ENCODE measurements around the gene TRAPPC3.
"Not testable (repeated sequence)": the region's sequence is repeated elsewhere in the genome, so short reads cannot be mapped to it uniquely, and the experiment has no call there.

TRAPPC3 gene

DNA sequence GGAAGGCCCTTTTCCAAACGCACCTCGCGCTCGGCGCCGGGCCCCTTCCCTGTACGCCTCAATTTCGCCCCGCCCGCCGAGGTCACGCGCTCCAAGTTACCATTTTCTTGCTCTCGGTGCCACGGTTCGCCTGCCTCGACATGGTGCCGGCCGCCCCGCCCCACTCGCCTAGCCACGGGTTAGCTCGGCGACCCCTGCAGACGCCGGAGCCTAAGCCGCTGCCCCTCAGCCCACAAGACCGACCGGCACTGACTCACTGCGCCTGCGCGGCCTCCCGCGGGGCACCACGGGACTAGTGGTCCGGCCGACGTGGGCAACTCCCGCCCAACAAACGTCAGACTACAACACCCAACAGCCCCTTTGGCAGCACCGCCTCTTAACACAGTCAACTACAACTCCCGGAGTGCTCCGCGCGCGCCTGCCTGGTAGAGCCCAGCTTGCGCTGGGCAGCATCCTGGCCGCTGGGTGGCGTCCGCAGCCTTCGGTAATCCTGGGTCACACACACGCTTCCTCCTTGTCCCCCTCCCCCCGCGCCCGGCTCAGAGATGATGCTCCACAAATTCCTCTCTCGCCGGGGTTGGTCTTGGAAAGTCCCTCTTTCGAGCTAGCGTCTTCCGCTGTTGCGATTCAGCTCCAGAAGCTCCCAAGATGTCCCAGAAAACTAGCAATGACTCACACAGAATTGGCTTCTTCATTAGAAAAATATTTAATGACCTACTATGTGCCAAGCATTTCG is at the start of gene TRAPPC3:
TRAPPC3 (minus strand) TSS at position 250 of the 736 bp plus-strand sequence; CDS start at position 142, 108 bp downstream.
- peak; percentile 98 for DNase-seq (ENCODE audit: low spot score)

DNA sequence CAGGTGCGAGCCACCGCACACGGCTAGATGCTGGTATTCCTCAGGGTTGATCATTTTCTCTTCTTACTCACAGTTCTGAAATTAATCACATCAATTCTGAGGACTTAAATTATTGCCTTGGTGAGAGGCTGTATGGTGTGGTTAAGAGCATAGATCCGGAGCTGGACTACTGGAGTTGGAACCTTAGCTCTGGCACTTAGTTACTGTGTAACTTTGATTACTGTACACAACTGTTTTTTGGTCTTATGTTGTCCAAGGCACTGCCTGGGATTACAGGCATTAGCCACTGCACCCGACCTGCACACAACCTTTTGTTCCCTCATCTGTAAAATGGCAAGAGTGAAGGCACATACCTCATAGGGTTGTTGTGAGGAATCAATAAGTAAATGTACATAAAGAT is 49.4 kb upstream of the TRAPPC3 start:
- no peak for DNase-seq (ENCODE audit: low spot score)

DNA sequence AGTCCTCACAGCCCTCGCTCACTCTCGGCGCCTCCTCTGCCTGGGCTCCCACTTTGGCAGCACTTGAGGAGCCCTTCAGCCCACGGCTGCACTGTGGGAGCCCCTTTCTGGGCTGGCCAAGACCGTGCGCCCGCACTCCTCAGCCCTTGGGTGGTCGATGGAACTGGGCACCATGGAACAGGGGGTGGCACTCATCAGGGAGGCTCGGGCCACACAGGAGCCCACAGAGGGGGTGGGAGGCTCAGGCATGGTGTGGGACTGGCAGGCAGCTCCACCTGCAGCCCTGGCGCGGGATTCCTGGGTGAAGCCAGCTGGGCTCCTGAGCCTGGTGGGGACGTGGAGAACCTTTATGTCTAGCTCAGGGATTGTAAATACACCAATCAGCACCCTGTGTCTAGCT is 47.5 kb upstream of the TRAPPC3 start:
- DNase-seq (ENCODE audit: low spot score), result not testable (repeated sequence)

DNA sequence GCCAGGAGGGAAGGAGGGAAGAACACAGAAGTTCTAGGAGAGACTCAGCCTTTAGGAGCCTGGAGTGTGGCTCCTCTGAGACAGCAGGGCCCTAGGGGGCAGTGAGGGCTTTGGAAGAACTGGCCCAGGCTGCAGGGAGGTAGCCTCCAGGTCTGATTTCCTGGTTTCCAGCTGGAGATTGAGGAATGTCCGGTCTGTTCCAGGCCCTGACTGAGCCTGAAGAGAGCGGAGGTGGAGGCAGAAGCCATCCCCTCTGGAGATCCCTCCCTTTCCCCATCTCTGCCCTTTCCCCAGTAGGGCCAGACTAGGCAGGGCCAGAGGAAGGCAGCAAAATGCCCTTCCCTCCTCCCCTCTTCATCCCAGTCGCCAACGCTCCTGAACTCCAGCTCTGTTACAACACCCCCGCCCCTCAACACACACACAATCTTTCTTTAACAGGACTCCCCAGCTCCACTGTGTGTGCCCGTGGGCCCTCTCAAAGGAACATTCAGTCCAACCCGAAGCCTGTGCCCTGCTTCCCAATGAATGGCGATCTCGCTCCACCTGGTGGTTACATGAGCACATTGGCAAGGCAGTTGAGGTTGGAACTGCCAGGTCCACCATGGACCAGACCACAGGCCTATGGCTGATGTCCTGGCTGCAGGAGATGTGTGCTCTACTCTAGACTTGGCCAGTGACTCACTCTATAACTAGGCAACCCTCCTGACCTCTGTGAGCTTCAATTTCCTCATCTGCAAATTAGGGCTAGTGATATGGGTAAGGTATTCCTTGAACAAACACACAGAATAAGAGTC is 38.7 kb upstream of the TRAPPC3 start:
- DNase-seq (ENCODE audit: low spot score), result peak; percentile 91

DNA sequence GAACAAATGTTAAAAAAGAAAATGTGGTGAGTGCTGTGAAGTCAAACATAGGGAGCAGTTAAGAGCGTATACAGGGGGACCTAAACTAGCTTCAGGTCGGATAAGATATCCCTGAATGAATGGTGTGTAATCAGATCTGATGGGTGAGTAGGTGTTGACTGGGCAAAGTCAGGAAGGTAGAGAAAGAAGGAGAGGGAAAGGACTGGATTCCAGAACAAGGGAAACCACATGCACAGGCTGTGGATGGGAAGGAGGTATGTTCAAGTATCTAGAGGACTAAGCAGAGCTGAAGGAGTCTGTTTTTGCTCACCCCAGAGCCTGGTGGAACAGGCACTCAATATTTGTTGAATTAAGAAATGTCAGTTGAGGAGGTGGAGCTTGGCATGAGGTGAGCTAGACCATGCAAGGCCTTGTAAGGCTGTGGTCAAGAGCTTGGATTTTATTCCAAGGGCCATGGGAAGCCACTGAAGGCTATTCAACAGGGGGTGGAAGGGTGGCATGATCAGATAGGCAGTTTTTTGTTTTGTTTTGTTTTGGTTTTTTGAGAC is 34.1 kb upstream of the TRAPPC3 start:
- DNase-seq (ENCODE audit: low spot score), result peak; percentile 34

DNA sequence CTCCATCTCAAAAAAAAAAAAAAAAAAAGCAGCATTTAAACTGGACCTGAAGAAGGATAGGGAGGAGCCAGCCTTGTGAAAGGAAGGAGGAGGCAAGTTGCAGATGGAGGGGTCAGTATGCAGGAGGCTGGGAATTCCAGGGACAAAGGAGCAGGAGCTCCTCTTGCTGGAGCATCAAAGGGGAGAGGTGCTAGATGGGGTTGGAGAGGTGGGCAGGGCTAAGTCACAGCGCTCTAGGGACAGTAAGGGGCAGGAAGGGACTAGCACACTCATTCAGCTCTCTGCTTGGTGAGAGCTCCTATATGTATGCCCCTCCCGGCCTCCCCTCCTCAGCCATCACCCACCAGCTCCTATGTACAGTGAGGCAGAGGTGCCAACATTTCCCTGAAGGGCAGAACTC is 33.4 kb upstream of the TRAPPC3 start:
- DNase-seq (ENCODE audit: low spot score), result no peak

DNA sequence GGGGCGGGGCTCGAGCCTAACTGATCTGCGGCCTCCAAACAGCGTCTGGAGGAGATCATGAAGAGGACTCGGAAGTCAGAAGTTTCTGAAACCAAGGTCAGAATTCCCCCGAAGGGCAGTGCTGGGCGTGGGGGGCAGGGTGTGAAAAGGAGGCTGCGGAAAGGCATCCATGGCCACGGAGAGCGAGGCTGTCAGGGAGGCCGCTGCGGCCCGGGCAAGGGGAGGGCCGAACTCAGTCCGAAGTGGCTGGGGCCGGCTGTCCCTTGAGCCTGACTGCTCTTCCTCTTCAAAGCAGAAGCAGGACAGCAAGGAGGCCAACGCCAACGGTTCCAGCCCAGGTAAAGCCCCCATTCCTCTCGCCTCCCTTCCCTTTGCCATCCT is 29.9 kb upstream of the TRAPPC3 start:
- no peak for DNase-seq (ENCODE audit: low spot score)

DNA sequence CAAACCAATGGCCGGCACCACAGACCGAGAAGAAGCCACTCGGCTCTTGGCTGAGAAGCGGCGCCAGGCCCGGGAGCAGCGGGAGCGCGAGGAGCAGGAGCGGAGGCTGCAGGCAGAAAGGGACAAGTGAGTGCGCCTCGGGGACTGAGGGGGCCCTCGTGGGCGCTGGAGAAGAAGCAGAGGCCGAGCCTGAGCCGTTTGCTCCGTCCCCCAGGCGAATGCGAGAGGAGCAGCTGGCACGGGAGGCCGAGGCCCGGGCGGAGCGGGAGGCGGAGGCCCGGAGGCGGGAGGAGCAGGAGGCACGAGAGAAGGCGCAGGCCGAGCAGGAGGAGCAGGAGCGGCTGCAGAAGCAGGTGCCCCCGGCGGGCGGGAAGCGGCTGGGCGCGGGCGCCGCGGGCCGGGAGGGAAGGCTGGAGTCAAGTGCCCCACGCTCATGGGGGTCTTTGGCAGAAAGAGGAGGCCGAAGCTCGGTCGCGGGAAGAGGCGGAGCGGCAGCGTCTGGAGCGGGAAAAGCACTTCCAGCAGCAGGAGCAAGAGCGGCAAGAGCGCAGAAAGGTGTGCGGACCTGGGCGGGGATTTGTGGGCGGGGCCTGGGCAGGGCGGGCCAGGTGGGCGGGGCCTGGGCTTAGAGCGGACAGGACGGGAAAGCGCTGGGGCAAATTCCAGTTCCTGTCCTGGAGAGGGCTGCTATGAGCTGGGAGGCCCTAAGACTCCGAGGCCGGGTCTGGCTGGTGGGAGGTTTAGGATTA is 29.4 kb upstream of the TRAPPC3 start:
- no peak for DNase-seq (ENCODE audit: low spot score)

DNA sequence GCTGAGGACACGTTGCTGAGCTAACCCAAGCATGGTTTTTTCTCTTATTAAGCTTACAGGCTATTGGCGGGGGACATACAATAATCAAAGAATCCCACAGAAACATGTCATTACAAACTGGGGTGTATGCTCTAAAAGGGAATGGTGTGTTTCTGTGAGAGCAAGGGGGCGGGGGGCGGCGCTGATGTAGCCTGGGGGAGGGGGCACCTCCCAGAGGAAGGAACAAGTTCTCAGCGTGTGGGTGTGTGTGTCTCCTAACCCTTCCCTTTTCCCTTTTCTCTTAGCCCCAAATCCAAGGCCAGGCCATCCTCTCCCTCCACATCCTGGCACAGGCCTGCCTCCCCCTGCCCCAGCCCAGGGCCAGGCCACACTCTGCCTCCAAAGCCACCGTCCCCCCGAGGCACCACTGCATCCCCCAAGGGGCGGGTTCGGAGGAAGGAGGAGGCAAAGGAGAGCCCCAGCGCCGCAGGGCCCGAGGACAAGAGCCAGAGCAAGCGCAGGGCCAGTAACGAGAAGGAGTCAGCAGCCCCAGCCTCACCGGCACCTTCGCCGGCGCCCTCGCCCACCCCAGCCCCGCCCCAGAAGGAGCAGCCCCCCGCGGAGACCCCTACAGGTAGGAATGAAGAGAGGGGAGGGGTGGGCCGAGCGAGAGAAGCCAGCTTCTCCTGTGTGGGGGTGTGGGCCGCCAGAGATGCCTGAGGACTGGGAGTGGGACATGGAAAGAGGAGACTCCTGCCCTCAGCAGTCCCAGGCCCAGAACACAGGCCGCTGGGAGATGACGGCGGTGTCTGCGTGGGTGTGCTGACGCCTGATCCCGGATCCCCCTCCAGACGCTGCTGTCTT is 28.5 kb upstream of the TRAPPC3 start:
- no peak for DNase-seq (ENCODE audit: low spot score)

DNA sequence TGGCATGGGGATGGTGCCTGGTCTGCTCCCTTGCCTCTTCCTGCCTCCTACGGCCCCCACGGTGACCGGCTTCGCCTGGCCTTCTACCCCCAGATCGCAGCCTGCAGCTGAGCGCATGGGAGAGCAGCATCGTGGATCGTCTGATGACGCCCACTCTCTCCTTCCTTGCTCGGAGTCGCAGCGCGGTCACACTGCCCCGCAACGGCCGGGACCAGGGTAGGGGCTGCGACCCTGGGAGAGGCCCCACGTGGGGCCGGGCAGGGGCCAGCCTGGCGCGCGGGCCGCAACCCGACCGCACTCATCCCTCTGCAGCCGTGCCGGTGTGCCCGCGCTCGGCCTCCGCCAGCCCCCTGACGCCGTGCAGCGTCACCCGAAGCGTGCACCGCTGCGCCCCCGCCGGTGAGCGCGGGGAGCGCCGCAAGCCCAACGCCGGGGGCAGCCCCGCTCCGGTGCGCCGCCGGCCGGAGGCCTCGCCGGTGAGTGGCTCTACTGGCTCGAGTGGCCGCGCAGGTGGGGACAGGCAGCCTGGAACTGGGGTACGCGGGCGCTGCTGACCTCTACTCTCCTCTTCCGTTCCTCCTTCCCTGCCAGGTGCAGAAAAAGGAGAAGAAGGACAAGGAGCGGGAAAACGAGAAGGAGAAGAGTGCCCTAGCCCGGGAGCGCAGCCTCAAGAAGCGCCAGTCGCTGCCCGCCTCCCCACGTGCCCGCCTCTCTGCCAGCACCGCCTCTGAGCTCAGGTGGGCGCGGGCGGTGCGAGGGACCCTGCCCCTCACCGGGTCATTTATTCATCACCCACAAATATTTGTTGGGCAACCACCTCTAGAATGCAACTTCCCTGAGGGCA is 27.0 kb upstream of the TRAPPC3 start:
- no peak for DNase-seq (ENCODE audit: low spot score)

DNA sequence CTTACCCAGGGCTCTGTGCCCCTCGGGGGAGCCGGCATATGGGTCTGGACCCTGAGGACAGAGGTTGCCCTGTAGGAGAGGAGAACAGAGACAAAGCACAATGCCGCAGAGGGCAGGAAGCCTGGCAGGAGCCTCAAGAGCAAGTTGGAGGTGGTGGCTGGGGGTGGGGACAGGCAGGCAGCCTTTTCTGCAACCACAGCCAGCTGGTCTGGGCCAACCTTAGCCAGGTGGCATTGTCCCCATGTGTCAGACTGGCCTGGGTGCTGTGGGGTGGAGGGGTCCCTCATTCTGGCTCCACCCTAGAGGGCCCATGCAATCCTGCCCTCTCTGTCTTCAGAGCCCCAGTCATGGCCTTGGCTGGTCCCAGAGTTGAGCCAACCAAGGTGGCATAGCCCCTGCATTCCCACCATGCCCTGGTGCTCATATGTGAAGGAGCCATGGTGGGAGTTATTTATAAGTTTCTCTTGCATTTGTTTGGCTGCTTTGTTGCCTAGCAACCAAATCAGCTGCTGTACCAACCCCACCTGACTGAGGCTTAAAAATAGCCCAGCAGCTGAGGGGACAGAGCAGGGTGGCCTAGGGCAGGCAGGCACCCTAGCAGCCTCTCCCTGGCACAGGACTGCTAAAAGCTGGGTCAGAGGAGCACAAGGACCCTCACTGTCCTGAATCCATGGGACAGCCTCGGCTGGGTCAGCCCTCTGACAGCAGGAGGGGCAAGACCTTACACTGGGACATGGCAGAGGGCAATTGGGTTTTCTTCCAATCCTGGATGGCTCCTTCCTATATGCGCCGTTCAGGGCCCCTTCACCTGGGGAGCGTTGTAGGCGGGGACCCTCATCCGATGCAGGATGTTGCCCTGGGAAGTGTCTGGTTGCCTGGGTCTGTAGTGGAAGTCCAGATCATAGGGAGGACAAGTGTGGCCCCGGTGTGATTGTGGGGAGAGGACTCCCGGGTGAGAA is 26.1 kb upstream of the TRAPPC3 start:
- peak; percentile 36 for DNase-seq (ENCODE audit: low spot score)

DNA sequence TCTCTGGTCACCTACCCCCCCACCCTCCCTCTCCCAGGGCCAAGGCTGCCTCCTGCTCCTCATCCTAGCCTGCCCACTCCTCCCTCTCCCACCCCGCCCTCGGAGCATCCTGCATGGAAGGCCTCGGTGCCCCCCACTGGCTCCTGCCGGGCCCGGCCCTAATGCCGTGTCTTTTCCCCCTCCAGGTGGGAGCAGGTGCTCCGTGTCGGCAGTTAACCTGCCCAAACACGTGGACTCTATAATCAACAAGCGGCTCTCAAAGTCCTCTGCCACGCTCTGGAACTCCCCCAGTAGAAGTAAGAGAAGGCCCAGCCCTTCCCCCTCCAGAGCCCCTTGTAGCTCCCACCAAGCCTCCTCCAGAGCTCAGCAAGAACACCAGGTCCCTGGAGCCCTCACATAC is 25.4 kb upstream of the TRAPPC3 start:
- no peak for DNase-seq (ENCODE audit: low spot score)

DNA sequence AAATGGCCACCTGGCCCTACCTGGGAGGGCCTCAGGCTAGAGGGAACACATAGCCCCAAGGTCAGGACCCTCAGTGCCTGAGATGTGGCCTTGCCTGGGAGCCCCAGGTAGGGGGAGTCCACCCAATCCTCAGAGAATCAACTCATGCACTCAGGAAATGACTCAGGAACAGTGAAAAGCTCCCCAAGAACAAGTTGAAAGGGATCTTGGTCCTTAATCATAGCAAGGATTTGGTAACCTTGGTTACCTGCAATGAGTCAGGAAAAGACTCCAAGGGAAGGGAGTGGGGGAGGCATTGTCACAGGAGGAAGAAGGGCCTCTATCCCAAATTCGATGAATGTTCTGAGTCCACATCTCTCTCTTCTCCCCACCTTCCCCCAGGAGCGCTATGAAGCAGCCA is 23.7 kb upstream of the TRAPPC3 start:
- DNase-seq (ENCODE audit: low spot score), result peak; percentile 31

DNA sequence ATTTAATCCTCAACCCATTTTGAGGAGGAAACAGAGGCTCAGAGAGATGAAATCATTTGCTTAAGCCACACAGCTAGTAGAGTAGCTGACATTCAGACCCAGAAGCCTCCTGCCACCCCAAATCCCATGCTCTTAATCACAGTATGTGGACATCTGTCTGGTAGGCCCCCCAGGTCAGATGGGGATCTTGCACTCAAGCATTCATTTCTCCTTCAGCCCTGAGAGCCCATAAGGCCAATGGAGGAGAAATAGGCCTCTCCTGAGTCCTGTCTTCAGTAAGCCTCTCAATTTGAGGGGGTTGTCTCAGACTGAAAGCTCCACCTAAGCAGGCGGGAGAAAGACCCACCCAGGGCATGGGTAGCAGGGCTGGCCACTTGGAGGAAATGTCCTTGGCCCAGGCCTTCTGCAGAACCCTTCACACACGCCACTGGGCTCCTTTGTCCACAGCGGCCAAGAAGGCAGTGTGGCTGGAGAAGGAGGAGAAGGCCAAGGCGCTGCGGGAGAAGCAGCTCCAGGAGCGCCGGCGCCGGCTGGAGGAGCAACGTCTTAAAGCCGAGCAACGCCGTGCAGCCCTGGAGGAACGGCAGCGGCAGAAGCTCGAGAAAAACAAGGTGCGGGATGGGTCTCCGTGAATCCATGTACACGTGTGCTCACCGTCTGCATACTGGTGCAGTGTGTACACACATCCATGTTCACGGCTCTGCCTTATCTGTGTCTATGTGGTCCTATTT is 22.9 kb upstream of the TRAPPC3 start:
- no peak for DNase-seq (ENCODE audit: low spot score)

DNA sequence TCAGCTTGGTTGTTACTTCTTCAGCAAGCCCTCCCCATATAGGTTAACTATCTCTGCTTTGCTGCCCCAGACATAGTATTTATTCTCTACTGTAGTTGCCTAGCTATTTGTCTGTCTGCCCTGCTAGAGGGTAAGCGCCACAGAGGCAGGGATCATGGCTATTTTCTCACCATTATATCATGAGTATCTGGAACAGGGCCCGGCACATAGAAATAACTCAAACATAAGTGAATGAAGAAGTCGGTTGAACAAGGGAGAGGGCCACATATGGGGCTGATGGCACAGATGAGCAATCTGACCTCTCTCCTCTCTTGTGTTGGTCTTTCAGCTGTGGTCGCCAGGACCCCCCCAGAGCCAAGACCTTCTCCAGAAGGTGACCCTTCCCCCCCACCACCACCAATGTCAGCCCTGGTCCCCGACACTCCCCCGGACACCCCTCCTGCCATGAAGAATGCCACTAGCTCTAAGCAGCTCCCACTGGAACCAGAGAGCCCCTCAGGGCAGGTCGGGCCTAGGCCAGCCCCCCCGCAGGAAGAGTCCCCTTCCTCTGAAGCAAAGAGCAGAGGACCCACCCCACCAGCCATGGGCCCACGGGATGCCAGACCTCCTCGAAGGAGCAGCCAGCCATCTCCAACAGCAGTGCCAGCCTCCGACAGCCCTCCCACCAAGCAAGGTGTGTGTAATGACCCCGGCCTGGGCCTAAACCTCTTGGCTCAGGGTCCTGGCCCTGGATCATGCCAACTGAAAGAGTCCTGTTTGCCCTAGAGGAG is 21.5 kb upstream of the TRAPPC3 start:
- DNase-seq (ENCODE audit: low spot score), result no peak

DNA sequence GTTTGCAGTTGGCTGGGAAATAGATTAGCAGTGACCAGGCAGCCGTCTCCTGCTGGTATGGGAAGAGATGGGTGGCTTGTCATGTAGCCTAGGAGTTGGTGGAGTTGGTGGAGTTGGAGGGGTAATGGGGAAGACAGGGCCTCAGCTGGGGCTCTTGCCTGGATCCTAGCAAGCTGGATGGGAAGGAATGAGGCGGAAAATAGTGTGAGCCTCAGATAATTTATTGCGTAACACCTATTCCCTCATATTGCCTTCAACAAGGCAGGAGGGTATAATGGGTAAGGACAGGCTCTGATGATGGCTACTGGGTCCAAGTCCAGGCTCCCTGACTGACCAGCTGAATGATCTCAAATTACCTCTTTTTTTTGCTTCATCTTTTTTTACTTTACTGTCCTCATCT is 19.2 kb upstream of the TRAPPC3 start:
- no peak for DNase-seq (ENCODE audit: low spot score)

DNA sequence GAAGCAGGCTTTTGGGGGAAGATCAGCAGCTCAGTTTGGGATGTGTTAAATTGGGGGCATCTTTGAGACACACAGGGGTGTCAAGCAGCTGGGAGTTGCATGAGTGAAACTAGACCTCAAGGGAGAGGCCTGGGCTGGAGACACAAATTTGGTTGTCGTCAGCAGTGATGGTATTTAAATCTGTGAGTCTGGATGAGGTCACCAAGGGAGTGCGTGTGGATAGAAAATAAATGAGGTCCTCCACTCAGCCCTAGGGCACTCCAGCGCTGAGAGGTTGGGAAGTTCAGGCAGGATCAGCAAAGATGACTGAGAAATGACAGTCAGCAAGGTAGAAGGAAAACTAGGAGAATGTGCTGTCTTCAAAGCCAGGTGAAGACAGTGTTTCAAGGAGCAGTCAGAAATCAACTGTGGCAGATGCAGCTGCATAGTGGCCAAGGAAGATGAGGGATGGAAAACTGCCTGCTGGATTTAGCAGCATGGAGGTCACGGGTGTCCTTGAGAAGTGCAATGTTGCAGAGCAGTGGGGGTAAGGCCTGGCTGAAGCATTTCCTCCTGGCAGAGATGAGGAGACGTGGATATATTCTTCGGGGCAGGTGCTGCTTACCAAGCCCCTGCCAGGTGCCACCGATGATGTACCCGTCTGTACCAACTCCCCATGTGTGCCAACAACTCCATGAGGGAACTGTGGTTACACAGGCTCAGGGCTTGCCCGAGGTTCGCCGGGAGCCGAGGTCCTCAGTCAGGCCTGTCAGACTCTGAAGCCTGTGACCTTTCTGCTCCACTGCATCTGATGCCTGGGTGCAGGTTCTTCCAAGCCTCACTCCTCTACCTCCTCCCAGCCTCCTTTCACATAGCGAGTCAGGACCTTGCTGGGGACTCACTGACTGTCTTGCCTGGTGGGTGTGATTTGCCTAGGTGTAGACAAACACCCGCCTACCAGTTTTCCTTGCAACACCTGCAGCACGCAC is 17.9 kb upstream of the TRAPPC3 start:
- DNase-seq (ENCODE audit: low spot score), result peak; percentile 69
